Erythroblast (primary cell): ENCODE results near the gene SRSF4.

Experiments used
- GATA1 ChIP-seq: IDR thresholded peaks from 2 replicates; pipeline ENCODE4 v1.6.1; 2011; ENCODE audit warnings: low read depth, mild to moderate bottlenecking, control low read depth, low read length, moderate library complexity
- POLR2A ChIP-seq: IDR thresholded peaks from 2 replicates; pipeline ENCODE4 v1.6.1; 2011; ENCODE audit warnings: mild to moderate bottlenecking, low read length

- TF ChIP-seq POLR2A = no peak
- no peak for TF ChIP-seq GATA1
Measured at GRCh38 chr1:29172415-29172939, 9.2 kb downstream of the SRSF4 start.
